DOHH2 (cell line): ENCODE measurements around the gene LYRM4.
A peak's percentile ranks its signal among the peaks of the same experiment; 100 is the strongest.

Experiments used
- H3F3A ChIP-seq: fragments of 200-600 bp; sonication (generic), shearing (Covaris generic); 2 replicates; pipeline ENCODE4 v1.6.0; 2016; ENCODE audit warnings: antibody characterized with exemption, mild to moderate bottlenecking; ENCODE audit not compliant: control insufficient read depth, insufficient read depth
- H3K27ac ChIP-seq: fragments of 200-600 bp; sonication (generic); 2 replicates; pipeline ENCODE4 v1.5.1; 2014; ENCODE audit warnings: low read depth, mild to moderate bottlenecking, low read length, moderate library complexity
- H3K27me3 ChIP-seq: fragments of 200-600 bp; sonication (generic); 2 replicates; pipeline ENCODE4 v1.6.1; 2014; ENCODE audit warnings: mild to moderate bottlenecking, low read length, mixed read lengths; ENCODE audit not compliant: control insufficient read depth
- H3K36me3 ChIP-seq: fragments of 200-600 bp; sonication (generic); 2 replicates; pipeline ENCODE4 v1.6.1; 2014; ENCODE audit warnings: mild to moderate bottlenecking, low read length, moderate library complexity, mixed read lengths; ENCODE audit not compliant: control insufficient read depth
- H3K4me1 ChIP-seq: fragments of 200-600 bp; sonication (generic); 2 replicates; pipeline ENCODE4 v1.6.1; 2014; ENCODE audit warnings: mild to moderate bottlenecking, low read length, mixed read lengths; ENCODE audit not compliant: control insufficient read depth
- H3K4me2 ChIP-seq: fragments of 200-600 bp; sonication (generic); 2 replicates; pipeline ENCODE4 v1.6.0; 2014; ENCODE audit warnings: mild to moderate bottlenecking, low read length, moderate library complexity
- H3K4me3 ChIP-seq: fragments of 200-600 bp; sonication (generic); 2 replicates; pipeline ENCODE4 v1.5.1; 2014; ENCODE audit warnings: mild to moderate bottlenecking, low read length, mixed read lengths
- H3K79me2 ChIP-seq: fragments of 200-600 bp; sonication (generic); 2 replicates; pipeline ENCODE4 v1.6.1; 2014; ENCODE audit warnings: mild to moderate bottlenecking, low read length, mixed read lengths; ENCODE audit not compliant: control insufficient read depth
- H3K9me2 ChIP-seq: fragments of 200-600 bp; sonication (generic); replicated peaks from 2 replicates; pipeline ENCODE4 v1.6.1; 2014; ENCODE audit warnings: mild to moderate bottlenecking, low read length, mixed read lengths; ENCODE audit not compliant: control insufficient read depth
- H3K9me3 ChIP-seq: fragments of 200-600 bp; sonication (generic); 2 replicates; pipeline ENCODE4 v1.6.1; 2014; ENCODE audit warnings: antibody characterized with exemption, low read length, mixed read lengths; ENCODE audit not compliant: control insufficient read depth, insufficient read depth
- H4K20me1 ChIP-seq: fragments of 200-600 bp; sonication (generic); 2 replicates; pipeline ENCODE4 v1.6.0; 2014; ENCODE audit warnings: low read depth, mild to moderate bottlenecking, antibody characterized with exemption, low read length, moderate library complexity; ENCODE audit not compliant: control insufficient read depth, insufficient read depth
- EZH2phosphoT487 ChIP-seq: fragments of 200-600 bp; sonication (generic); IDR thresholded peaks from 2 replicates; pipeline ENCODE4 v1.6.1; 2017; ENCODE audit warnings: borderline replicate concordance, mild to moderate bottlenecking, antibody characterized with exemption, low read length, moderate library complexity, mixed read lengths
- TF ChIP-seq, protein P1 (sequence below): fragments of 200-600 bp; sonication (generic); IDR thresholded peaks from one replicate; pipeline ENCODE4 v1.5.1; 2014; ENCODE audit warnings: antibody characterized with exemption, mild to moderate bottlenecking, low read depth, low read length; ENCODE audit not compliant: poor library complexity, severe bottlenecking

Gene LYRM4

DNA sequence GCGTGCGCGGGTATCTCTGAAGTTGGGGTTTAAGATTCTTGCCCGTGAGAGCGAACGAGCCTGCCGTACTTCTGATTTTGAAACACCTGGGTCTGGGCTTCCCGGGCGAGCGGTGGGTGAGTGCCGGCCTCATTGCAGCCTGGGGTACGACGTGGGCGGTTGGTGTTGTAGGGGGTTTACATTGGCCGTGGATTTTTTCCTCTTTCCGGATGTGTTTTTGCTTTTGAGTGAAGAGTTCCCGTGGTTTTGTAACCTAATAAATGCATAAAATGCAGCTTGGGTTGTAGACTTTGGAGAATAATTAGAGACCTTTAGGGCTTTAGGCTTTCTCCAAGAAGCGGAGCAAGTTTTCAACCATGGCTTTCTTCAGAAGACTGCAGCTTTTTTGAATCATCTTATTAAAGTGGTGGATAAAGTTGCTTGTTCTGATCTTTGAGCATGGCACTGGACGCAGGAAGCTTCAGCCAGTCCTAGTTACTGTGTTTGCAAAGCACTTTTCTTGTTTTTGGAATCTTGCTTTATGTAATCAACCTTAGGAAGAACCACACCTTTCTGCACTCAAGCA lies 877 bp upstream of the LYRM4 start:
- H3F3A ChIP-seq: 0 out of 2 replicates have a peak, but pooled peaks cover 3% of the 10 kb centered on the region
- H3K27ac ChIP-seq: peak overlapping the region; percentile 77
- H3K79me2 ChIP-seq: peaks cover 86% of the 10 kb centered on the region
- no peaks in the 10 kb centered on the region for H3K9me3 ChIP-seq
- peak overlapping the region; percentile 93 for H3K4me3 ChIP-seq
- H3K9me2 ChIP-seq: no peaks in the 10 kb centered on the region
- TF ChIP-seq EZH2phosphoT487: no peak
- TF ChIP-seq, protein P1, sequence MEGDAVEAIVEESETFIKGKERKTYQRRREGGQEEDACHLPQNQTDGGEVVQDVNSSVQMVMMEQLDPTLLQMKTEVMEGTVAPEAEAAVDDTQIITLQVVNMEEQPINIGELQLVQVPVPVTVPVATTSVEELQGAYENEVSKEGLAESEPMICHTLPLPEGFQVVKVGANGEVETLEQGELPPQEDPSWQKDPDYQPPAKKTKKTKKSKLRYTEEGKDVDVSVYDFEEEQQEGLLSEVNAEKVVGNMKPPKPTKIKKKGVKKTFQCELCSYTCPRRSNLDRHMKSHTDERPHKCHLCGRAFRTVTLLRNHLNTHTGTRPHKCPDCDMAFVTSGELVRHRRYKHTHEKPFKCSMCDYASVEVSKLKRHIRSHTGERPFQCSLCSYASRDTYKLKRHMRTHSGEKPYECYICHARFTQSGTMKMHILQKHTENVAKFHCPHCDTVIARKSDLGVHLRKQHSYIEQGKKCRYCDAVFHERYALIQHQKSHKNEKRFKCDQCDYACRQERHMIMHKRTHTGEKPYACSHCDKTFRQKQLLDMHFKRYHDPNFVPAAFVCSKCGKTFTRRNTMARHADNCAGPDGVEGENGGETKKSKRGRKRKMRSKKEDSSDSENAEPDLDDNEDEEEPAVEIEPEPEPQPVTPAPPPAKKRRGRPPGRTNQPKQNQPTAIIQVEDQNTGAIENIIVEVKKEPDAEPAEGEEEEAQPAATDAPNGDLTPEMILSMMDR: no peak
- no peaks in the 10 kb centered on the region for H3K27me3 ChIP-seq
- peak overlapping the region; percentile 70 for H3K4me2 ChIP-seq
- peaks cover 17% of the 10 kb centered on the region for H3K36me3 ChIP-seq
- H4K20me1 ChIP-seq: no peaks in the 10 kb centered on the region
- peaks cover 20% of the 10 kb centered on the region for H3K4me1 ChIP-seq

DNA sequence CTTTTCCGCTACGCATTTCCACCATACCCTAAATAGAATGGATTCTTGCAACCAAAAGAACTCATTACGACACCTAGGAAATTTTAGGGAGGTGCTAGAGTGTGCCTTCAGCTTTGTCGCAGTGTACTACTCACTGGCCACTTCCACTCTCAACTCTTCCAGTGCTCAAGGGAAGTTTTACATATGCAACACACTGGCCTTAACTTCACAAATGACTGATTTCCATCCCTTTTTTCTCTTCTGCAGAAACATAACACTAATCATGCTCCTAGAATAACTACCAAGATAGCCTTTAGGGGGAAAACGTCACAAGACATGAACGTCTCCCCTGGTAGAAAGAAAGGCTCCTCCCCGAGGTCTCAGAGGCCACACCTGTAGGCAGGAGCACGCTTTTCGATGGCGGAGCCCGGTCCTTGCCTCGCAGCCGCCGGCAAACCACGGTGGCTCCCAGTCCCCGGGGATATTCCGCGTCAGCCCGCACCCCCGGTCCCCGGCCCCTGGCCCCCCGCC lies 584 bp downstream of the LYRM4 start:
- Histone ChIP-seq H3K4me2 (peak overlapping the region; percentile 70), H3F3A (0 out of 2 replicates have a peak, but pooled peaks cover 3% of the 10 kb centered on the region), H4K20me1 (no peaks in the 10 kb centered on the region), H3K79me2 (peaks cover 80% of the 10 kb centered on the region), H3K27ac (peak overlapping the region; percentile 7; the same call in 1 of the 2 replicates), H3K36me3 (peaks cover 17% of the 10 kb centered on the region), H3K9me3 (no peaks in the 10 kb centered on the region), H3K4me3 (peak overlapping the region; percentile 93), H3K9me2 (no peaks in the 10 kb centered on the region), H3K27me3 (no peaks in the 10 kb centered on the region), H3K4me1 (peaks cover 20% of the 10 kb centered on the region)
- TF ChIP-seq, protein P1: no peak

DNA sequence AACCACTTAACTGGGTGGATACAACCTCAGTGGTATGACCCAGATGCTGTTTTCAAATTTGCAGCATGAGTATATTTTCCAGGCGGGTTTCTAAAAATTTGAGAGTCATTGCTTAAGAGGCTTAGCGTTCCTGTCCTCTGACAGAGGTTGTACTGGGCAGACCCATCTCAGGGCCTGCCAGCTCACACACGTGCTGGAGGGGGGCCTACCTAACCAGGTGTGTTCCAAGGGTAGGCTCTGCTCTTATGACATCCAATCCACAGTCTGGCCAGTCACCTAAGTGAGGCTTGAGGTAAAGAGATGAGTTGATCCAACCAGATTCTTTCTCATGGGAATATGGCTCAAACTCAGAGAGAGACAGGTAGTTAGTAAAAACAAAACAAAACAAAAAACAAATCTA lies 1.3 kb downstream of the LYRM4 start:
- Histone ChIP-seq H3K4me3 (peak overlapping the region; percentile 93), H3K9me3 (no peaks in the 10 kb centered on the region), H3K27ac (no peak overlapping the region), H3K79me2 (peaks cover 80% of the 10 kb centered on the region), H3K4me2 (peak overlapping the region; percentile 70), H3K4me1 (peaks cover 20% of the 10 kb centered on the region), H3K36me3 (peaks cover 17% of the 10 kb centered on the region), H3K27me3 (no peaks in the 10 kb centered on the region), H3K9me2 (no peaks in the 10 kb centered on the region), H3F3A (0 out of 2 replicates have a peak, but pooled peaks cover 3% of the 10 kb centered on the region), H4K20me1 (no peaks in the 10 kb centered on the region)
- no peak for TF ChIP-seq EZH2phosphoT487
- TF ChIP-seq, protein P1: no peak
